ENCODE results near the gene SUMO4.

GRCh38 chr6:149436647-149437046 lies 36.6 kb downstream of the SUMO4 start:
- TF ChIP-seq ZNF501 (tag by site-specific recombination; IDR thresholded peaks at IDR 0.05) (no peak), CTCF (tag by site-specific recombination; IDR thresholded peaks at IDR 0.05) (no peak), GLIS2 (tag by site-specific recombination; IDR thresholded peaks at IDR 0.05) (no peak), GLI4 (tag by site-specific recombination; IDR thresholded peaks at IDR 0.05) (no peak), ZNF747 (tag by site-specific recombination; IDR thresholded peaks at IDR 0.05) (no peak), ZNF664 (tag by site-specific recombination; IDR thresholded peaks at IDR 0.05) (no peak), BCL6B (tag by site-specific recombination; IDR thresholded peaks at IDR 0.05) (no peak), ZNF600 (tag by site-specific recombination; IDR thresholded peaks at IDR 0.05) (no peak), BCL11A (tag by site-specific recombination; IDR thresholded peaks at IDR 0.05; ENCODE audit: low read depth) (no peak), MYNN (tag by site-specific recombination; IDR thresholded peaks at IDR 0.05; ENCODE audit: borderline replicate concordance) (no peak), ZNF660 (tag by site-specific recombination; IDR thresholded peaks at IDR 0.05) (no peak), TSHZ1 (tag by site-specific recombination; IDR thresholded peaks at IDR 0.05; ENCODE audit: borderline replicate concordance) (no peak), YY1 (tag by site-specific recombination; IDR thresholded peaks at IDR 0.05) (no peak), ZNF362 (tag by site-specific recombination; IDR thresholded peaks at IDR 0.05) (no peak)
